ENCODE results near the gene C5.

The C5 gene

DNA sequence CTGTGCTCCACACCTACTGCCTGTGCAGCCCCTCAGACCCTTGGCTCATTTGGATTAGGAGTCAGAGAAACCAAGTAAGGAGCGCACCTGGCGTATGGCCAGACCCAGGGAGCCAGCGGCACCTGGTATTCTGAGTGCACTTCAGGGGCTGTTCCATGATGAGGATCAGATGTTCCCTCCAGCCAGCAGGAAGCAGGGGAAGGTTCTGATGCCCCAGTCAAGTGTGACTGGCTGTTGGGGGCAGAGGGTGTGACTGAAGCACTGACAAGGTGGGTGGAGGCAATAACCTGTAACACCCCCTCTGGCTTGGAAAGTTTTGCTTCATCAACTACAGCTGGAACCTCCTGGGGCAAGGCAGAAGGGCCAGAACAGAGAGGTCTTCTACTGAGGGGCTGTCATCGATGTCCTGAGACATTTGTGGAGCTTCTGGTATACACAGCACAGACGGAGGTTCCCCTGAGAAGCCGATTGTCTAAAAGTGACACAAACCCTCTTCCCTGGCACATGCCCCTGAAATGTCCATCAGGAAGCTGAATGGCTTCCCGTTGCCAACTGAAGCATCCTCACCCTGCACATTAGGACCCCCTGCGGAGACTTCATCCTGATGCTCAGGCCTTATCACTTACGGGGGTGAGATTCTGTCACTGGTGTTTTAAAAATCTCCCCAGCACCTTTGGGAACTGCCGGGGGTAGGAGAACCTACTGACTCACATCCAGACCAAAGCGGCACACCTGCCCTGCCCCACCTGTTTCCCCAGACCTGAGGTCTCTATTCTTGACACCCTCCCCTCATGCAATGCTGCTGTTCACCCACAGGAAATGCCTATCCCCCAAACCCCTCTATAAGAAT, 144.5 kb downstream of the C5 start:
- DNase-seq = peak in 1 of 5 experiments; percentile 77

DNA sequence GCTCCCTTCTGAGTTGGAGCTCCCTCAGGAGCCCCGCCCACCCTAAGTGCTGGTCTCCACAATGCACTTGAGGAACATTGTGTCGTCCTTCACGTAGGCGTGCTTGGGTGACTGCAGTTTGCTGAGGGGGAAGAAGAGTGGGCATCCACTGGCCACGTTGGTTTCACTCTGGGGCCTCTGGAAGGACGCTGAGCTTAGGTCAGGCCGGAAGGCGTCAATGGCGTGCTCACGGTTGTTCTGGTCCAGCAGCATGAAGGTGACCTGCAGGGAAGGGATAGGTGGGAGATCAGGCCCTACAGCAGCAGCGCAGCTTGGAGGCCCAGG, 145.1 kb downstream of the C5 start:
- DNase-seq = no peak

DNA sequence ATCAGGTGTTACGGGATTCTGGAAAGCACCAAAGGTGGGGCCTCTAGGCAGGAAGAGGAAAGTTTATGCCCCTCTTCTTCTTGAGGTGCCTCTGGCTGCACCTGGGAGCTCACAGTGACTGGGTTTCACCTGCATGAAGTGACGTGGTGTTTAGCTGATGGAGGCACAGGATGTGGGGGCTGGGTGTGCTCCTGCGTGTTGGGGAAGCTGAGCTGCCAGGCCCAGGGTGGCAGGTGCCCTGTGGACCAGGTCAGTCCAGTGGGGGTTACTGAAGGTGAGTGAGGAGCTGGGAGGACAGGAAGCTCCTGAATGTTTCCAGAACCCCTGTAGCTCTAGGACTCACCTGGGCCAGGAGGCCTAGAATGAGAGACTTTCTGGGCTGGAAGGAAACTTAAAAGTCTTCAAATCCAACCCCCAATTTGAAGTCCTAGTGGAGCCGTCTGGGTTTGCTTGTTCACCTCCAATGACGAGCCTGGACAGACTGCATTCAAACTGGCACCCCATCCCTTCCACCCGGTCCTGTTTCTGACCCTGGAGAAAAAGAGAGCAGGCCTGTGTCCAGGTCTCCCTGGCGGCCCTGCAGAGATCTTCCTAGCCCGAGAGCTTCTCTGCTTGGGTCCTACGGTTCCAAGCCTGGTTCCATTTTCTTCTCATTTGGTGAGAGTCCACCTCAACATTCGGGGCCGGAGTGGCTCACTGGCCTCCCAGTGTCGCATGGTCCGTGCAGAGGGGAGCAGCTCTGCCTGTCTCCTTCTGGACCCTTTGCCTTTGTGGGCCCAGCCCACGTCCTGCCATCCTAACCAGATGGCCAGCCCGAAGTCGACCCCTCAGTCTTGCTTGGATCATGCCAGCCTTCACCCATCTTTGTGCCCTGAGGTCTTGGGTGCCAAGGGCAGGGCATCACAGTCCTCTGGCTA, 145.8 kb downstream of the C5 start:
- DNase-seq = peak in 3 of 5 experiments; percentile 66 to 80 (median 67)

DNA sequence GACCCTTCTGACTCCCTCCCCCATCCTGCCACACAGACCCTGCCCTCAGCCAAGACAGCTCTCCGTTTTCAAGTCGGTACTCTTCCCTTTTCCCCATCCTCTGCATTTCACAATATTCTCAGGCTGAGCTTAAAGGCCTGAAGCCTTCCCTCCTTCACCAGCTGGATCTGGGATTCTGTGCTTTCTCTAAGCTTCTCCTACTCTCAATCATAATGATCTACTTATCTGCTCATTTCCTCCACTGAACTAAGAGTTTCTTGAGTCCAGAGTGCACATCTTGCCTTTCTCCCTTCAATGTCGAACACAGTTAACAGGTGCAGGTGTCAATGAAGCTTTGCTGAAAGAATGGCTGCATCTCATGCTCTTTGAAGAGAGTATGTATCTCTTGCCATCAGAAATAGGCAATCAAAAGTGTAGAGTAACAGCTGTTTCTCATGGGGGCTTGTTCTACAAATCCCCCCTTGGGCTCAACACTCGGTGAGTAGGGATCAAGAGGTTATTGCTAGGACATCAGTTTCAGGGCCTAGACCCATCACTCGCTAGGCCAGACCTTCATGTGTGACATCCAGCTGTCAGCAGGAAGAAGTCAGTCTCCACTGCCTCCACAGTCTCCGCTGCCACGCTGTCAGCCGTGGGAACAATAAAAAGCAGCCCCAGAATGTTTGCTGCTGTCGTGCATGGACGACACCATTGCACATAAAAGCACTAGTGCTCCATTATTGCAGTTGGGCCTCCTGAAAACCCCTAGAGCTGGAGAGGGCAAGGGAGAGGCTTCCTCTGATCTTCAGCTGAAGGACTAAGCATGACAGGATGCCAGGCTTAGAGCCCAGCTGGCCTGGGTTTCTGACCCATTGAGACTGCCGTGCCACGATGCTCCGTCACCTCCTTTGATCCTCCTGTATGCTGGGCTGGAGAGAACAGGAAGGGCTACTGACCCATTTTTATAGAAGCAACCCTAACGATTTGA, 147.2 kb downstream of the C5 start:
- DNase-seq = no peak
